Renal cortex interstitium (tissue), 11 donors: ENCODE results near the gene GRIN2A. TPM values are rescaled to one million over a fixed set of nuclear protein-coding genes. Genes with fewer than 3 reads are reported as not detected.

Experiments
- DNase-seq, 11 donors: peaks; one replicate each; pipeline ENCODE4 v3.0.0-alpha.2; 2013; ENCODE audit warnings: low read depth in 9 of 11, low spot score in 4 of 11; ENCODE audit errors: extremely low read depth in 1 of 11
- polyA plus RNA-seq, 3 donors: library from polyadenylated mRNA; unstranded; fragments of 120-200 nt; gene quantifications; one replicate each; pipeline ENCODE4 v1.2.1, GENCODE V29; 2013; ENCODE audit not compliant: insufficient read length in 3 of 3

GRIN2A gene
- polyA plus RNA-seq, 3 donors: 5.8 to 6.6 (median 6.5) TPM

- DNase-seq: no peak
Measured at GRCh38 chr16:10067835-10068234, 114.4 kb downstream of the GRIN2A start.

GRCh38 chr16:10067406-10067805 is 114.8 kb downstream of the GRIN2A start:
- DNase-seq: no peak

- peak in 1 of 11 donors; percentile 35 for DNase-seq
Measured at GRCh38 chr16:10065019-10065418, 117.2 kb downstream of the GRIN2A start.

DNA sequence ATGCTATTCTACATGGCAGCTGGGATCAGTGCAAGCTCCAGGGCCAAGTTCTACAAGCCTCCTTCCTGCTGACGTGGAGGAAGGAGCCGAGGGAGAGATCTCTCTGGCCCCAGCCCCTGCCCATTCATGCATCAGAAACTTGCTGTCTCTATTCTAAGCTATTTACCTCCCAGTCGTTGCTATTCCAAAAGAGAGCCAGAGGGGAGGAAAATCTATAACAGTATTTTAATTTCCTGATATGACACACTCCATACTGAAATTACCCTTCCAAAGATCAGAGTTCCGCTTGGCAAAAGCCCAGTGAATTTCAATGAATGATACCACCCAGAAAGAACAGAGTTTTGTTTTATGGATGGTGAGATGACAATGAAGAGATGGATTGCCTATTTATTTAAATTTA is 133.4 kb downstream of the GRIN2A start:
- no peak for DNase-seq

DNA sequence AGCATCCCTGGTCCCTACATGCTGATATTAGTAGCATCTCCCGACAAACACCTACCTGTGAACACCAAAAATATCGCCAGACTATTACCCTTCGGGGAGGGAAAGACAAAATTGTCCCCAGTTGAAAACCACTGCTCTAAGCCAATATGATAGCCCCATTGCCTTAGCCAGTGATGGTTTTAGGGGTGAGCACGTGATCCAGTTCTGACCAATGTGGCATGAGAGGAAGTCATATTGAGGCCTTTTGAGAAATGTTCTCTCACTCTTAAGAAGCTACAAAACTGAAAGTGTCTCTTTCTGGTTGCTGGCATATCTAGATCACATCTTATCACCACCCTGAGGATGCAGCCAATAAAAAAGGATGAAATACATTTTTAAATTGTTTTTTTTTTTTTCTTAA is 136.3 kb downstream of the GRIN2A start:
- DNase-seq: no peak

DNA sequence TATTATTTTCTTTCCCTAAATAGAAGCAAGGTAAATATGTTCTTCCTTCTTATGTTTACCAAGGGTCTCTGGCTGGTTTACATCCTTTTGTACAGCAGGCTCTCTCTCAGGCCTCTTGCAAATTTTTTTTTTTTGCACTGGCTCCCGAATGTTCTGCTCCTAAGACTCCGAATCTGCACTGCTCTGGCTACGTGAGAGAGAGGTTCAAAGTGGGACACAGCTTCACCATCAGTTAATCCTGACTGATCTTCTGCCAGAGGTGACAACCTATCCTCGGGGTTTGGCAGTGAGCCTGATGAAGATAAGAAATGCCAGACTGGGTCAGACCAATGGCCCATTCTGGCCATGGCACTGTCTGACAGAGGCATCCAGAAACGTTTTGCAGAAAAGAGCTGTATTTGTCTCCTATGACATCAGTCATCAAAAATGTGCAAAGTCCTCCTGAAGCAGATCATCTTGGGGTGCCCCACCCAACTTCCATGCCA is 136.9 kb downstream of the GRIN2A start:
- DNase-seq: no peak

DNA sequence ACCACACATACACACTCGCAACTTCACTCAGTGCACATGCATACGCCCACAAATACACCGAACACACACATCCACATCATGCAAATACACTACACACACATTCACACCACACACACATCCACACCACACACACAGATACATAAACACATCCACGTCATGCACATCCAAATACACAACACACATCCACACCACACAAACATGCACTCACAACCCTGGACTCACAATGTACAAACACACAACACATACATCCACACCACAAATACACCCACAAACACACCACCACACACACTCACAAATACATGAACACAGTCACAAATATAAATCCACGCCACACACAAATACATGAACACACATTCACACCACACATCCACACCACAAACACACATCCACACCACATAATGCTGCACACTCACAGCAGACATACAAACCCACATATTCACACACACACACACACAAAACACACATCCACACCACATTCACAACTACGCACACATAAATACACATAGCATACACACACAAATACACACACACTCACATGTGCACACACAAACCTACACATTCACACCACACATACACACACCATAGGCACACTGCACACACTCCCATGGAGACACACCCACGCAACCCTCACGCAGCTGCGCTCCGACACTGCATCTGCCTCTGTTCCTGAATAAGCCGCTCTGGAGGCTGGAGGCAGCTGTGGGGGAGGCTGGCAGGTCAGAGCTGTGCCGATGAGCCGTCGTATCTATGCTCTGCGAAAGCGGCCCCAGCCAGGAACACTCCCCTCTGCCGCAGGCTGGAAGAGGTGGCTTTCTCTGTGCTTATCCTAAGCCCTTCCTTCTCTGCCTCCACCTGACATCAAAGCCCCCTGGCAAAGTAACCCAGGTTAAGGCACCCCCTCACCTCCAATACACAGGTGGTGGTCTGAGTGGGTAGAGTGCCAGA is 141.8 kb downstream of the GRIN2A start:
- no peak for DNase-seq

DNA sequence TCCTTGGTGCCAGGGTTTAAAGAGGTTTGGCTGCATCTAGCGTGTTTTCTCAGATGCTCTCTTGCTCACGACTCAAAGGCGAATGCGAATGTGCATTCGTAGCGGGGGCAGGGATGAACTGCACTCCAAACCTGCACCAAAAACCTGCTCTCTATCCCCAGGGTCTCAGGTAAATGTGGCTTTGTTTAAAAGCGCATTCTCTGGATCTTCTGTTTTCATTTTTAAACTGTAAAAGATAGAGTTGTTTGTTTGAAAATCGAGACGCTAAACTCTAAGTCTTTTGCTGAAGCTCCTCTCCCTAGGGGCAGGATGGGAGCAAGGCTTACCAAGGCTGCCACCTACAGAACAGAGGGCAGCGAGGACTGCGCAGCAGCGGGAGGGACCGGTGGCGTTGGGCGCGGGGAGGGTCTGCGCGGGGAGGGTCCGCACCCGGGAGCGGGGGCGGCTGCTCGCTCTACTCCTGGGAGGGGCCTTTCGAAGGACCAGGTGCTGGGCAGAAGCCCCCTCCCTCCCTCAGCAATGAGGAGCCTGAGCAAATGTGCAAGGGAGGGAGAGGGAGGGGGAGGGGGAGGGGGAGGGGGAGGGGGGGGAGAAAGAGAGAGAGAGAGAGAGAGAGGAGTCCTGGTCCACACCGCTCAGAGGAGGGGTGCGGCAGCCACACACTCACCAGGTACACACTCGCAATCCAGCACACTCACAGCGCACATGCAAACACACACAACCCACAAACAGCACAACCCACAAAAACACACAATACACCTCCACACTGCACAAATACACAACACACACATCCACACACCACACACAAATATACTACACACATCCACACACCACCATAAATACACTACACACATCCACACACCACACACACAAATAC is 142.8 kb downstream of the GRIN2A start:
- DNase-seq: peak in 2 of 11 donors; percentile 32 to 45

DNA sequence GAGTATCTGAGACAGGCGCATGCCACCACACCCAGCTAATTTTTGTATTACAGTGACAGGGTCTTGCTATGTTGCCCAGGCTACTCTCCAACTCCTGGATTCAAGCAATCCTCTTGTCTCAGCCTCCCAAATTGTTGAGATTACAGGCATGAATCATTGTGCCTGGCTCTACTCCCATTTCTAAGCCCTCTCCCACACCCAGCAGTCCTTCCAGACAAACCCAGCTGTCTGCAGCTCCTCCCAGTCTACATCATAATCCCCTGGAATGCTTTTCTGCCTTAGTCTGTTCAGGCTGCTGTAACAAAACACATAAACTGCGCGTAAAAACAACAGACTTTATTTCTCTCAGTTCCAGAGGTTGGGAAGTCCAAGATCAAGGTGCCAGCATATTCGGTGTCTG is 144.5 kb downstream of the GRIN2A start:
- DNase-seq: no peak

DNA sequence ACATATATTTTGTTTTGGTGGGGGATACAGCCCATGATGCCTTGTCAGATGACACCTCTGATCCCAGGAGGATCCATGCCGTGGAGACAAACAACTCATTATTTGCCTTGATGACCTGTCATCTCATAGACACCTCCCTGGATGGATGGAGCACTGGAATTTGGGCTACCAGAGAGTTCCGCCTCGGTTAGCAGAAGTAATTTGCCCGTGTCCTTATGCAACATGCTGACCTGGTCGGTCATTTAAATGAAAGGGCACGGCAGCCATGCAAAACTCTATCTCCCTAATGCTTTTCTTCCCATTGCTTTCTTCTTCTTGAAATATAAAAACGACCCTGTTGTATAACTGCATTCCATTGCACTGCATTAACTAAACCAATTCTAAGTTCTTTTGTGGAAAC is 145.3 kb downstream of the GRIN2A start:
- peak in 1 of 11 donors; percentile 35 for DNase-seq

- no peak for DNase-seq
Measured at GRCh38 chr16:10033556-10033955, 148.7 kb downstream of the GRIN2A start.

DNA sequence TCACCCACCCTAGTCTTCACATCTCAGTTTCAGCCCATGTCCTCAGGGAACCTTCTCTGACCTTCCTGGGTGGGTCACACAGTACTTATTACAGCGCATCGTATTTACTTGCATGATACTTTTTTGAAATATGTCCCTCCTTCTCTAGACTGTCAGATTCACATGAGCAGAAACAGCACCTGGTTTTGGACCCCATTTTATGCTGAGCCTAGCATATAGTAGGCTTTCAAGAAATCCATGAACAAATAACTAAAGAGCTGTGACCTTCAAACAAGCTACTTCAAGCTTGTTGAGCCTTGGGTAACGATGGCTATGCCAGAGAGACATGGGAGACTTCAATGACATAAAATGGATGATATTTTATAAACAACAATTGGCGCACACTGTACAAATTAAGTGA is 150.3 kb downstream of the GRIN2A start:
- DNase-seq: no peak

DNA sequence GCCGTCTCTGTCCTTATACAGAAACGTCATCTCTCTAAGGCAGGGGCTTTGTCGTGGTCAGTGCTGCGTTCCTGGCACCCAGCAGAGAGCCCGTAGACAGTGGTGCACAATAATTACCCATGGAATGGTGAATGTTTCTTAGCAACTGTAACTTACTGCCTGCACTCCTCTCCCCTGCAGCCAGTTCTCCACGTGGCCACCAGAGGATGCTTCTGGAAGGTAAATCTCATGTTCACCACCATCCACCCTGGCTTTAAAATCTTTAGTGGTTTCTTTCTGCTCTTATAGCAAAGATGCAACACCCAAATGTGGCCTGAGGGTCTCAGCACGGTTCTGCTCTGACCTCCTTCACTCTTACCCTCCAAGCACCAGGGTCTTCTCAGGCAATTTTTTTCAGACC is 150.8 kb downstream of the GRIN2A start:
- DNase-seq: no peak

GRCh38 chr16:10028644-10029043 is 153.6 kb downstream of the GRIN2A start:
- no peak for DNase-seq

GRCh38 chr16:10027553-10027952 is 154.7 kb downstream of the GRIN2A start:
- DNase-seq: no peak

GRCh38 chr16:10026593-10026992 is 155.6 kb downstream of the GRIN2A start:
- no peak for DNase-seq

- DNase-seq: no peak
Measured at GRCh38 chr16:10022098-10022497, 160.1 kb downstream of the GRIN2A start.

DNA sequence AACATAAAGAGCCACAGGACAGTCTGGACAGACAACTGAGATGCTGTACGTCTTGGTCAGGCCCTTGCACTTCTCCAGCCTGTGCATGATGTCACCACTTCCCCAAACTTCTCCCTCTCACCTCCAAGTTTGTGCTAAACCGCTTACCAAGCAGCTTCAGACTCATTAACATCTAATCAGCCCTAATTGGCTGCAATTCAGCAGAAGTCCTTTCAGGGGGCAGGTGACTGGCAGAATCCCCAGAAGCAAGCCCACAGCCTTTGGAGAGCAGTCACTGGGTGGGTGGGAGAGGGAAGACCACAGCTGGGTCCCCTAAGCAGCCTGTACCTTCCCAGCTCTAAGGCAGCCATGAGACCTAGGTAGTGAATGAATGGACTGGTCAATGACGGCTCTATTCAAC is 161.4 kb downstream of the GRIN2A start:
- no peak for DNase-seq

DNA sequence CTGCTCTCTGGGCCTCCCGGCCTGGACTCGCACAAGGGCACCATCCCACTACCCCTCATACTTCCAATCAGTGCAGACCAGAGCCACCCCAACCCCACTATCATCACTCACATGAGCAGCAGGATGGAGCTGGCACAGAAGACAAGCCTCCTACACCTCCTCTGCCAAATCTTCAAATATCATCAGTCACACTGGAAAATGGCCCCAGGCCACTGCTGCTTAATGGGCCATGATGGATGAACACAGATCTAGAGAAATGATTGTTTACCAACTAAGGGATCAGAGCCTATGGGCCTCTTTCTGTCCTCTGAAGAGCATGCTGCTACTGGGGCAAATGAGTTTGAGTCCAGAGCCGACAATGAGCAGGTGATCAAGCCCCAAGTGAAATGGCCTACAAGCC is 165.5 kb downstream of the GRIN2A start:
- DNase-seq: no peak

- no peak for DNase-seq
Measured at GRCh38 chr16:10015397-10015796, 166.8 kb downstream of the GRIN2A start.
